HG02763 (cell line): ENCODE measurements around the gene ERGIC1.
"Not testable (repeated sequence)": the region's sequence is repeated elsewhere in the genome, so short reads cannot be mapped to it uniquely, and the experiment has no call there.

ENCODE experiments used
- ATAC-seq: cut with Tn5 transposase; IDR thresholded peaks from one replicate; pipeline ENCODE4 v1.9.1; 2021; ENCODE audit warnings: mild to moderate bottlenecking, moderate library complexity; ENCODE audit not compliant: unreplicated experiment

ERGIC1 gene

GRCh38 chr5:172846249-172846648, 12.2 kb downstream of the ERGIC1 start:
- no peak for ATAC-seq

GRCh38 chr5:172846677-172847076, 12.6 kb downstream of the ERGIC1 start:
- no peak for ATAC-seq

GRCh38 chr5:172847584-172847983, 13.5 kb downstream of the ERGIC1 start:
- not testable (repeated sequence) for ATAC-seq

GRCh38 chr5:172848419-172848818, 14.4 kb downstream of the ERGIC1 start:
- no peak for ATAC-seq

- peak; percentile 53 for ATAC-seq
These were observed 15.8 kb downstream of the ERGIC1 start for GRCh38 chr5:172849606-172850453.

GRCh38 chr5:172850454-172850797, 16.4 kb downstream of the ERGIC1 start:
- no peak for ATAC-seq

GRCh38 chr5:172851254-172851653, 17.2 kb downstream of the ERGIC1 start:
- not testable (repeated sequence) for ATAC-seq

GRCh38 chr5:172852490-172853354, 18.7 kb downstream of the ERGIC1 start:
- no peak for ATAC-seq

- no peak for ATAC-seq
These were observed 19.4 kb downstream of the ERGIC1 start for GRCh38 chr5:172853355-172853975.

GRCh38 chr5:172854451-172854871, 20.4 kb downstream of the ERGIC1 start:
- no peak for ATAC-seq

- ATAC-seq, result no peak
These were observed 20.9 kb downstream of the ERGIC1 start for GRCh38 chr5:172854971-172855370.

GRCh38 chr5:172855597-172856292, 21.7 kb downstream of the ERGIC1 start:
- ATAC-seq, result no peak

GRCh38 chr5:172856336-172856735, 22.3 kb downstream of the ERGIC1 start:
- ATAC-seq, result no peak

- no peak for ATAC-seq
These were observed 23.9 kb downstream of the ERGIC1 start for GRCh38 chr5:172857982-172858381.

- ATAC-seq, result no peak
These were observed 24.5 kb downstream of the ERGIC1 start for GRCh38 chr5:172858511-172858989.

- ATAC-seq, result no peak
These were observed 25.1 kb downstream of the ERGIC1 start for GRCh38 chr5:172858990-172859811.

GRCh38 chr5:172859966-172860365, 25.9 kb downstream of the ERGIC1 start:
- ATAC-seq, result no peak

- no peak for ATAC-seq
These were observed 26.7 kb downstream of the ERGIC1 start for GRCh38 chr5:172860520-172861443.

- ATAC-seq, result no peak
These were observed 27.4 kb downstream of the ERGIC1 start for GRCh38 chr5:172861461-172861860.
